GM23338 (cell line): ENCODE data around the gene GIMAP1. TPM values are rescaled to one million over a fixed set of nuclear protein-coding genes. Genes with fewer than 3 reads are reported as not detected.

ENCODE experiments used
- ATAC-seq: fragments of 200-7000 bp; cut with Tn5 transposase; 3 replicates; pipeline ENCODE4 v1.9.1; 2020
- DNase-seq: peaks from one replicate; pipeline ENCODE4 v3.0.0-alpha.2; 2015; ENCODE audit warnings: low spot score
- H2AFZ ChIP-seq: fragments of 200-600 bp; sonication (generic); 2 replicates; pipeline ENCODE4 v1.8.0; 2016; ENCODE audit warnings: antibody characterized with exemption, mild to moderate bottlenecking, moderate library complexity
- H3F3A ChIP-seq: fragments of 200-600 bp; sonication (generic); replicated peaks from 2 replicates; pipeline ENCODE4 v1.8.0; 2017; ENCODE audit warnings: antibody characterized with exemption, mixed run types, low read depth
- H3K27ac ChIP-seq: fragments of 200-600 bp; sonication (generic); 2 replicates; pipeline ENCODE4 v1.6.1; 2016; ENCODE audit warnings: low read depth
- H3K27me3 ChIP-seq: fragments of 200-600 bp; sonication (generic); 2 replicates; pipeline ENCODE4 v1.8.0; 2016; ENCODE audit warnings: mild to moderate bottlenecking, mixed run types, moderate library complexity; ENCODE audit not compliant: insufficient read depth
- H3K36me3 ChIP-seq: fragments of 200-600 bp; sonication (generic); 2 replicates; pipeline ENCODE4 v1.8.0; 2016; ENCODE audit warnings: mild to moderate bottlenecking; ENCODE audit not compliant: insufficient read depth
- H3K4me1 ChIP-seq: fragments of 200-600 bp; sonication (generic); 2 replicates; pipeline ENCODE4 v1.8.0; 2016; ENCODE audit warnings: mild to moderate bottlenecking, moderate library complexity; ENCODE audit not compliant: insufficient read depth
- H3K4me2 ChIP-seq: fragments of 200-600 bp; sonication (generic); 2 replicates; pipeline ENCODE4 v1.7.1; 2017; ENCODE audit warnings: mixed run types
- H3K4me3 ChIP-seq: fragments of 200-600 bp; sonication (generic); 2 replicates; pipeline ENCODE4 v1.6.1; 2016; ENCODE audit warnings: mixed run types
- H3K79me2 ChIP-seq: fragments of 200-600 bp; sonication (generic); replicated peaks from 2 replicates; pipeline ENCODE4 v1.8.0; 2017; ENCODE audit warnings: mild to moderate bottlenecking; ENCODE audit not compliant: insufficient read depth
- H3K9me2 ChIP-seq: fragments of 200-600 bp; sonication (generic); 2 replicates; pipeline ENCODE4 v1.8.0; 2017; ENCODE audit not compliant: insufficient read depth
- H4K20me1 ChIP-seq: fragments of 200-600 bp; sonication (generic); replicated peaks from 2 replicates; pipeline ENCODE4 v1.8.0; 2017; ENCODE audit warnings: mild to moderate bottlenecking; ENCODE audit not compliant: insufficient read depth
- H3K27ac Mint-ChIP-seq: 2 replicates; pipeline ENCODE4 v1.8.0; 2020; ENCODE audit warnings: inconsistent platforms, mild to moderate bottlenecking, moderate library complexity, mixed read lengths
- H3K27me3 Mint-ChIP-seq: 3 replicates; pipeline ENCODE4 v1.8.0; 2022; ENCODE audit warnings: low read depth, mild to moderate bottlenecking, moderate library complexity, mixed read lengths, inconsistent platforms; ENCODE audit not compliant: insufficient read depth, poor library complexity
- H3K36me3 Mint-ChIP-seq: 3 replicates; pipeline ENCODE4 v1.8.0; 2021; ENCODE audit warnings: low read depth, mild to moderate bottlenecking, inconsistent platforms, moderate library complexity, mixed read lengths
- H3K4me1 Mint-ChIP-seq: 3 replicates; pipeline ENCODE4 v1.8.0; 2020; ENCODE audit warnings: mild to moderate bottlenecking, inconsistent platforms, mixed read lengths
- H3K4me3 Mint-ChIP-seq: 3 replicates; pipeline ENCODE4 v1.8.0; 2021; ENCODE audit warnings: moderate library complexity, mild to moderate bottlenecking, inconsistent platforms, mixed read lengths
- H3K9me3 Mint-ChIP-seq: 3 replicates; pipeline ENCODE4 v1.8.0; 2020; ENCODE audit warnings: moderate library complexity, mild to moderate bottlenecking, inconsistent platforms, mixed read lengths
- CREB1 ChIP-seq: fragments of 250-450 bp; sonication (Bioruptor Pico); IDR thresholded peaks from 2 replicates; pipeline ENCODE4 v1.5.0; 2020; ENCODE audit warnings: low read depth, mild to moderate bottlenecking, moderate library complexity
- CTCF ChIP-seq, 2 experiments: fragments of 200-600 bp in 1 of 2; sonication (generic) in 1 of 2; conservative IDR thresholded peaks; 2 replicates each; pipeline versions ENCODE4 v1.5.1 to v1.6.1; 2016 to 2017; ENCODE audit warnings: antibody characterized with exemption in 2 of 2, low read depth in 2 of 2, mild to moderate bottlenecking in 2 of 2, moderate library complexity in 1 of 2
- ETS1 ChIP-seq: IDR thresholded peaks from 2 replicates; pipeline ENCODE4 v1.6.1; 2016; ENCODE audit warnings: antibody characterized with exemption
- EZH2 ChIP-seq: fragments of 200-600 bp; sonication (generic); IDR thresholded peaks from one replicate; pipeline ENCODE4 v1.8.0; 2017; ENCODE audit warnings: antibody characterized with exemption, mild to moderate bottlenecking, low read depth; ENCODE audit not compliant: unreplicated experiment
- EZH2phosphoT487 ChIP-seq: fragments of 200-600 bp; sonication (generic); IDR thresholded peaks from one replicate; pipeline ENCODE4 v1.8.1; 2018; ENCODE audit warnings: antibody characterized with exemption; ENCODE audit not compliant: unreplicated experiment
- JUNB ChIP-seq: IDR thresholded peaks from one replicate; pipeline ENCODE4 v1.6.1; 2016; ENCODE audit warnings: antibody characterized with exemption; ENCODE audit not compliant: unreplicated experiment
- NANOG ChIP-seq: IDR thresholded peaks from 2 replicates; pipeline ENCODE4 v1.6.1; 2016; ENCODE audit warnings: antibody characterized with exemption, borderline replicate concordance
- POLR2AphosphoS5 ChIP-seq: IDR thresholded peaks from 2 replicates; pipeline ENCODE4 v1.6.1; 2016; ENCODE audit warnings: antibody characterized with exemption, low read depth
- REST ChIP-seq: IDR thresholded peaks from one replicate; pipeline ENCODE4 v1.6.1; 2018; ENCODE audit warnings: antibody characterized with exemption; ENCODE audit not compliant: unreplicated experiment
- STAT1 ChIP-seq: IDR thresholded peaks from one replicate; pipeline ENCODE4 v1.6.1; 2016; ENCODE audit warnings: antibody characterized with exemption; ENCODE audit not compliant: unreplicated experiment
- ZNF114 ChIP-seq: fragments of 250-450 bp; sonication (Bioruptor Pico); IDR thresholded peaks from 2 replicates; pipeline ENCODE4 v1.5.0; 2020; ENCODE audit warnings: mild to moderate bottlenecking, moderate library complexity
- ZNF331 ChIP-seq: fragments of 250-450 bp; sonication (Bioruptor Pico); IDR thresholded peaks from 2 replicates; pipeline ENCODE4 v1.5.0; 2020; ENCODE audit warnings: low read depth, mild to moderate bottlenecking, moderate library complexity
- ZNF462 ChIP-seq: fragments of 250-450 bp; sonication (Bioruptor Pico); IDR thresholded peaks from 2 replicates; pipeline ENCODE4 v1.5.0; 2020; ENCODE audit warnings: mild to moderate bottlenecking, moderate library complexity
- polyA plus RNA-seq: library from polyadenylated mRNA; unstranded; fragments of >200 nt; fragmentation: Nextera tagmentation; extraction: Ambion mirVana; gene quantifications from 2 replicates; pipeline ENCODE4 v1.2.1, GENCODE V29; 2016
- total RNA-seq: library from RNA; depleted of rRNA; stranded (reverse); fragments of >200 nt; shearing (Covaris generic); gene quantifications from 2 replicates; pipeline ENCODE4 v1.2.3, GENCODE V29; 2014

Gene GIMAP1
- total and polyA plus RNA-seq, 2 experiments from 2014 or later: not detected

- no peak overlapping the region for H2AFZ ChIP-seq
- no peaks in the 10 kb centered on the region for H3K79me2 ChIP-seq
- Mint-ChIP-seq H3K9me3 (no peaks in the 10 kb centered on the region), H3K27ac (no peak overlapping the region), H3K4me1 (no peaks in the 10 kb centered on the region), H3K4me3 (no peak overlapping the region), H3K36me3 (no peaks in the 10 kb centered on the region), H3K27me3 (peaks cover 16% of the 10 kb centered on the region)
- H3K36me3 ChIP-seq: no peaks in the 10 kb centered on the region
- no peaks in the 10 kb centered on the region for H3K9me2 ChIP-seq
- H3F3A ChIP-seq: no peaks in the 10 kb centered on the region
- H3K27me3 ChIP-seq: peaks cover 32% of the 10 kb centered on the region
- no peaks in the 10 kb centered on the region; the same call in 1 of the 2 replicates for H4K20me1 ChIP-seq
- no peak for DNase-seq
- no peak overlapping the region for H3K4me3 ChIP-seq
- no peak overlapping the region for H3K27ac ChIP-seq
- H3K4me1 ChIP-seq: no peaks in the 10 kb centered on the region
- TF ChIP-seq STAT1 (no peak), ZNF462 (no peak), ZNF114 (CRISPR knock-in tag) (no peak), REST (no peak), POLR2AphosphoS5 (no peak), CREB1 (no peak), EZH2 (no peak), CTCF (conservative IDR thresholded peaks at IDR 0.05; ENCODE audit: low read depth in 2 of 2) (no peak), ETS1 (no peak), NANOG (no peak), ZNF331 (CRISPR knock-in tag) (no peak), JUNB (no peak), EZH2phosphoT487 (no peak)
- no peak for ATAC-seq
- no peak overlapping the region for H3K4me2 ChIP-seq
These were observed 3.0 kb downstream of the GIMAP1 start for GRCh38 chr7:150719436-150719835.
